ENCODE results near the gene VAPA.

The VAPA gene

GRCh38 chr18:9988665-9989064 is 74.8 kb downstream of the VAPA start:
- H3K79me2 ChIP-seq (ENCODE audit: insufficient read depth, low read depth), result no peaks in the 10 kb centered on the region
- no peak overlapping the region for H3K4me3 ChIP-seq (IDR thresholded peaks at IDR 0.05; ENCODE audit: insufficient read depth, low read depth, low read length)
- H3K9ac ChIP-seq, result no peak overlapping the region
- H3K27ac ChIP-seq, result no peak overlapping the region
- no peak overlapping the region for H3K4me2 ChIP-seq
- no peaks in the 10 kb centered on the region for H4K20me1 ChIP-seq (ENCODE audit: insufficient read depth)
- H2AFZ ChIP-seq (ENCODE audit: low read depth), result no peak overlapping the region
- no peaks in the 10 kb centered on the region for H3K4me1 ChIP-seq (ENCODE audit: low read depth, poor library complexity, severe bottlenecking)
- H3K27me3 ChIP-seq (ENCODE audit: insufficient read depth, low read depth), result no peaks in the 10 kb centered on the region
- H3K36me3 ChIP-seq (ENCODE audit: insufficient read depth), result no peaks in the 10 kb centered on the region
- no peak for TF ChIP-seq CTCF (conservative IDR thresholded peaks at IDR 0.05; ENCODE audit: low read depth, low read length)

- H2AFZ ChIP-seq (ENCODE audit: low read depth), result no peak overlapping the region
- H3K9ac ChIP-seq, result no peak overlapping the region
- no peak for TF ChIP-seq CTCF (conservative IDR thresholded peaks at IDR 0.05; ENCODE audit: low read depth, low read length)
- no peaks in the 10 kb centered on the region for H4K20me1 ChIP-seq (ENCODE audit: insufficient read depth)
- no peak overlapping the region for H3K27ac ChIP-seq
- H3K27me3 ChIP-seq (ENCODE audit: insufficient read depth, low read depth), result no peaks in the 10 kb centered on the region
- no peak overlapping the region for H3K4me2 ChIP-seq
- no peak overlapping the region for H3K4me3 ChIP-seq (IDR thresholded peaks at IDR 0.05; ENCODE audit: insufficient read depth, low read depth, low read length)
- H3K79me2 ChIP-seq (ENCODE audit: insufficient read depth, low read depth), result no peaks in the 10 kb centered on the region
- H3K36me3 ChIP-seq (ENCODE audit: insufficient read depth), result no peaks in the 10 kb centered on the region
- H3K4me1 ChIP-seq (ENCODE audit: low read depth, poor library complexity, severe bottlenecking), result no peaks in the 10 kb centered on the region
Observed at GRCh38 chr18:9989481-9989880, 75.7 kb downstream of the VAPA start.

GRCh38 chr18:9991011-9992000 is 77.5 kb downstream of the VAPA start:
- no peaks in the 10 kb centered on the region for H3K4me1 ChIP-seq (ENCODE audit: low read depth, poor library complexity, severe bottlenecking)
- no peak for TF ChIP-seq CTCF (conservative IDR thresholded peaks at IDR 0.05; ENCODE audit: low read depth, low read length)
- H2AFZ ChIP-seq (ENCODE audit: low read depth), result no peak overlapping the region
- H3K27ac ChIP-seq, result no peak overlapping the region
- H3K4me3 ChIP-seq (IDR thresholded peaks at IDR 0.05; ENCODE audit: insufficient read depth, low read depth, low read length), result no peak overlapping the region
- H4K20me1 ChIP-seq (ENCODE audit: insufficient read depth), result no peaks in the 10 kb centered on the region
- H3K9ac ChIP-seq, result no peak overlapping the region
- no peak overlapping the region for H3K4me2 ChIP-seq
- no peaks in the 10 kb centered on the region for H3K27me3 ChIP-seq (ENCODE audit: insufficient read depth, low read depth)
- no peaks in the 10 kb centered on the region for H3K36me3 ChIP-seq (ENCODE audit: insufficient read depth)
- H3K79me2 ChIP-seq (ENCODE audit: insufficient read depth, low read depth), result no peaks in the 10 kb centered on the region

GRCh38 chr18:9992300-9992972 is 78.6 kb downstream of the VAPA start:
- Histone ChIP-seq H3K4me2 (no peak overlapping the region), H3K4me3 (IDR thresholded peaks at IDR 0.05; ENCODE audit: insufficient read depth, low read depth, low read length) (no peak overlapping the region), H2AFZ (ENCODE audit: low read depth) (no peak overlapping the region), H4K20me1 (ENCODE audit: insufficient read depth) (no peaks in the 10 kb centered on the region), H3K27me3 (ENCODE audit: insufficient read depth, low read depth) (no peaks in the 10 kb centered on the region), H3K36me3 (ENCODE audit: insufficient read depth) (no peaks in the 10 kb centered on the region), H3K4me1 (ENCODE audit: low read depth, poor library complexity, severe bottlenecking) (no peaks in the 10 kb centered on the region), H3K27ac (no peak overlapping the region), H3K9ac (no peak overlapping the region), H3K79me2 (ENCODE audit: insufficient read depth, low read depth) (no peaks in the 10 kb centered on the region)
- no peak for TF ChIP-seq CTCF (conservative IDR thresholded peaks at IDR 0.05; ENCODE audit: low read depth, low read length)

Measured in KMS-11 (cell line).